GM19455 (cell line): ENCODE results near the gene DUSP10.

Experiments used
- ATAC-seq: cut with Tn5 transposase; IDR thresholded peaks from one replicate; pipeline ENCODE4 v1.9.1; 2021; ENCODE audit not compliant: unreplicated experiment

The DUSP10 gene

GRCh38 chr1:221741703-221742554 is at the start of gene DUSP10:
Gene DUSP10, minus strand, starts transcription at chr1:221742089. Its CDS starts 2,345 bp downstream, at chr1:221739744.
- ATAC-seq: peak; percentile 81

GRCh38 chr1:221788466-221788865 is 46.6 kb upstream of the DUSP10 start:
- no peak for ATAC-seq

GRCh38 chr1:221786647-221787046 is 44.8 kb upstream of the DUSP10 start:
- ATAC-seq: no peak

DNA sequence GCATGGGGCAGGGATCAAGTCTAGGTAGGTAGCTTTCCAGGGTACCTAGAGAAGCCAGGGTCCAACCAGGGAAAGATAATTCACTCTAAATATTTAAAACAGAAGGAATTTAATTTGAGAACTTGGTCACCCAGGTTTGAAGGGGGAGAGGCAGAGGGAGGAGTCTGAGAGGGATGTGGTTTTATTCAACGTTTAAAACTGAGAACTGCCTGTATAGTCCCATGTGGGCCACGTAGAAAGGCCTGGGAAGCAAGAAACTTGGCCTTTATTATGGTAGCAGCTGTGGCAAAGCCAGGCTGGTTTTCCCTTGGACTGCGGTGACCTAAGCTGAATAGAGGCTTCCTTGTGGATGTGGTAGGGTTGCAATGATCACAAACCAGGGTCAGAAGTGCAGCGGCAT is 42.0 kb upstream of the DUSP10 start:
- ATAC-seq: no peak

DNA sequence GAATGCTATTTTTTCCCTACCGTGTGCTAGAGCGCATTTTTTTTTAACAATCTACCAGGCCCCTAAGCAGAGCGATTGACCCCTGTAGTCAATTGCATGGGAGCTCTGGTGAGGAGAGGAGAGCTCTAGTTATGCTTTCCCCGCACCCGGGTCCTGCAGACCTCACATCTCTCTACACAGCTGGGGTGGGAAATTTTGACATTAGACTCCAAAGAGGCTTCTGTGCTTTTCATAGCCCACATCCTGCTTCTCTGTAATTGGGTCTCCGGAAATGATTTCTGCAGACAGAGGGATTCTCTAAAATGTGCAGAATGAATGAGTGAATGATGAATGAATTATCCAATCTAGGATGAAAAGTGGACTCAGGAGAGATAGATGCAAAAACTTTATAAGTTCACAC is 41.5 kb upstream of the DUSP10 start:
- no peak for ATAC-seq

- no peak for ATAC-seq
Measured at GRCh38 chr1:221782970-221783369, 41.1 kb upstream of the DUSP10 start.

DNA sequence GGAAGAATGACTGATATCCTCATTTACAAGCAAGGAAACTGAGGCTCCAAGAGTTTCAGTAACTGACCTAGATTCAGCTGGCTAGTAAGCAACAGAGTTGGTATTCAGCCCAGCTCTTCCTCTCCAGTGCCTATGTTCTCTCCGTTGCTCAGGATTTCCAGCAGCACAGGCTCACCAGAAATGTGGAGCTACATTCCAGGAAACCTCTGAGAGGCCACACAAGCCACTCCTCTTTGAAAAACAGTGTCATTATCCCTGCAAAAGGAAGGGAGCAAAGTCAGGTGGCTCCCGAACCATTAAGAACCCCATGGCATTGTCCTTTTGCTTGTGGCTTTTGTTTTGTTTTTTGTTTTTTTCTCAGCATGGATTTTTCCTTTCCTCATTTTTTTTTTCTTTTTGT is 40.6 kb upstream of the DUSP10 start:
- no peak for ATAC-seq

DNA sequence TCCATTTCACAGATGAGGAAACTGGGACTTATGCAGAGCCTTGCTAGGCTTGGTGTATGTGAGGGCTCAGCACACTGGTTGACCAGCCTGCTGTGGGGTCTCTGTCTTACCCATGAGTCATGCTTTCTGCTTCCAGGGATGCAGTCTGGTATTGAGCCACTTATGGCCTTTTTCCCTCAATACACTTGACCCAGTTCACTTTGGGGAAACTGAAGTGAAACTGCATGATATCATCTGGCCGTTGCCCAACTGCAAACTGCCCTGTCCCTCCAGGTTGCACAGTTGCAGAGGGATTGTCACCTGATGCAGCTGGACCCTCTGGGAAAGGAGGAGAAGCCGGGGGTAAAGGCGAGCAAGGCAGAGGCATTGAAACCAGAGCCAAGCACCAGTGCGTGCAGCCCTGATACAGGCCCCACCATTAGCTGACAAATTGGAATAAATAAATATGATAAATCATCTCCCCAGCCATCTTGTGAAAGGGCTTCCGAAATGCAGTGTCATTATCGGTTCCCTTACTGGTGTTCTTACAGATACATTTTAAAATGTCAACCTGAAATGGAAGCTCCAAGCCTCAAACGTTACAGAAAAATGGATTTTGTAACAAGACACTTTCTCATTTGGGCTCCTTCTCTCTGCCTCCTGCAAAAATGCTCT is 39.3 kb upstream of the DUSP10 start:
- ATAC-seq: no peak

GRCh38 chr1:221780175-221780574 is 38.3 kb upstream of the DUSP10 start:
- no peak for ATAC-seq

- no peak for ATAC-seq
Measured at GRCh38 chr1:221779771-221780170, 37.9 kb upstream of the DUSP10 start.

DNA sequence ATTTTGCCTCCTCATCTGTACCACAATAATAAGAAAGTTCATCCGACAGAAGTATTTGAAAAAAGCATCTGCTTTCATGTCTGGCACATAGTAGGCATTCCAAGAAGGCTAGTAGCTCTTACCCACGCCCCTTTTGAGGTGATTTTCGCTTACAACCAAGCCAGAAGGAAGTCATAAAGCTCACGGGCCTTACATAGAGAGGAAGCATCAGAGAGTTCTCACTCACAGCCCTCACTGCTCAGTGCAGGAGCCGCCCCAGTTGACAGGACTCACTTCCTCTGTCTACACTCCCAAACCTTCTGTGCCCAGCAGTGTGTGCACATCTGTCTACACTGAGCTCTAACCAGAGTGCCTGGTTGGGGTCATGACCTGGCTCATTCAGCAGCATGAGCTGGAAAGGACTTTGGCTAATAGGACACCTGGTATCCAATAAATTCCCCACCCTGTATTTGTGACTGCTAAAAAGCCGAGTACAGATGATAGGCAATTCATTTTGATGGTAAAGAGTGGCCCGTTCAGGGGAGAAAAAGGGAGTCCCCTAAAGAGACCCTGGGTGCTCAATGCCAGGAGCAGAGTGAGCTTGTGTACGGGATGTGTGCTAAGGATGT is 36.8 kb upstream of the DUSP10 start:
- ATAC-seq: peak; percentile 27

DNA sequence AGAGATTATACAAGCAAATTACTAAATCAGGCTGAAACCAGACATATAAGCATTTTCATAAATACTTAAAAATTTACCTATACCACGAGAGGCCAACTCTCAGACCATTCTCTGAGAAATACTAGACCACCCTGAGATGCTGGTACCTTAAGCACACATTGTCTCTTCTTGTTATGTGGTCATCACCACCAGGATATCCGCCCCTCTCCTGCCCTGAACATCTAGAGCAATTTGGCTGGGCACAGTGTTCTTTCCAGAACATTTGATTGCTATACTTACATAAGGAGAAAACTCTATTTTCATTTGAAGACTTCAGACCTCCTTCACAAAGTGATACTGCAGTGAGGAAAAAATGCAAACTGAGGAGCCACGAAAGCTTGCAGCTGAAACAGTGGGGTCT is 36.2 kb upstream of the DUSP10 start:
- ATAC-seq: peak; percentile 37

DNA sequence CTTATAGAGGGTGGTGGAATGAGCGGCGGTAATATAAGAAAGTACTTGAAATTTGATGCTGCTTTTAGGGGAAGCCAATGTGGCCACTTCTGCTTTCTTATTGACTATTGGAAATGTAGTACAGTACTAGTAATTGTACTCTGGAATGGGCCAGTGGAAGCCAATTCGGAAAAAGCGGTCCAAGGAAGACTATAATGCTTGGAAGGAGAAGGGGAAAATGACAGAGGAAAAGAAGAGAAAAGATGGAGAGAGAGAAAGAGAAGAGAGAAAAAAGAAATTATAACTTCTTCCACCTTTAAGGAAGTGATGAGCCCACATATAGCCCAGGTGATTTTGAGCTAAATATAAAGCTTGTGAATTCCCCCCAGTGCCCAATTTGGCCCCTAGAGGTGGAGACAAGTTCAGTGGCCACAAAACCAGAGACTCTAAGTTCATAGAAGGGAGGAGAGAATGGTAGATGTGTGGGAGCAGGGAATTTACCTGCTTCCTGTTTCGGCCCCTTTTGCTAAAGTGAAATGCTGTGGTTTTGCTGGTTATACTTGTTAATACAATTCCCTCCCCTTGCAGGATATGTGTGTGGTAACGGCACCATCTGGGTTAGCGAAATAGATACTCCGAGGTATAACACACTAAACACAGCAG is 35.7 kb upstream of the DUSP10 start:
- ATAC-seq: peak; percentile 68

DNA sequence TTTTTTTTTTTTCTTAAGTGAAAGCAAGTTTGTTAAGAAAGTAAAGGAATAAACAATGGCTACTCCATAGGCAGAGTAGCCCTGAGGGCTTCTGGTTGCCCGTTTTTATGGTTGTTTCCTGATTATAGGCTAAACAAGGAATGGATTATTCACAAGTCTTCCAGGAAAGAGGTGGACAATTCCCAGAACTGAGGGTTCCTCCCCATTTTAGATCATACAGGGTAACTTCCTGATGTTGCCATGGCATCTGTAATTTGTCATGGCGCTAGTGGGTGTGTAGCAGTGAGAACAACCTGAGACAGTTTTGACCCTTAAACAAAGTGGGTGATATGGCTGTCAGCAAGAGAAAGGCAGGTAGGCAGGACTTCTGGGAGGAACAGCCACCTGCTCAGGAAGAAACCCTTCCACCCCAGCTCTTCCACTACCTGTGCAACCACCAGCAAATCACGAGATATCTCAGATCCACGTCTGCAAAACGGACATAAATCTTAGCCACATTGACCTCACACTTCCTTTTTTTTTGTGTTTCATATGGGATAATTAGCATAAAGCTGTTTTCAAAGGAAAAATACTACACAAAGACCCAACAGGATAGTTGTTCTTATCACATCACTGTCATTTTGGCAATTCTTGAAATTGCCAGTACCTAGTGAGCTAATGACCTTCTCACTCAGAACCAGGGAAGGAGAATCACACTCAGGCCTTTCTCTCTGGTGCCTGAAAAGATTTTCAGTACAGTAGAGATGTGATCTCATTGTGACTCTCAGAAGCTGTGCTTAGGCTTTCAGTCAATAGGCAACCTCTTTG is 34.8 kb upstream of the DUSP10 start:
- ATAC-seq: peak; percentile 42

DNA sequence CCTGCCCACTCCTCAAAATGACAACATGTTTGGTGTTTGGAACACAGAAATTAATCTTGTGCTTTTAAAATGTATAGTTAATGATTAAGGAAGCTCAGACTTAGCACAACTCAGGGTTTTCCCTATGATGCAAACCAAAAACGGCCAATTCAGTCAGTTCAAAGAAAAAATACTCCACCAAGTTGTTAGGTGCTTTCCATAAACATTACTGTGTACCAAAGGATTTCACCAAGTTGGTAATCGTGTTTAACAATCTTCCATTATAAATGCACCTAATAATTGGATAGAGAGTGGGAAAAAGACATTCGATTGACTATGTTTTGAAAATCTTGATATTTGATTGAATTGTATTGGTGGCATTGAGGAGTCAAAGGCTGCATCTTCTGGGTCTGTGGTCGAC is 33.3 kb upstream of the DUSP10 start:
- ATAC-seq: no peak

DNA sequence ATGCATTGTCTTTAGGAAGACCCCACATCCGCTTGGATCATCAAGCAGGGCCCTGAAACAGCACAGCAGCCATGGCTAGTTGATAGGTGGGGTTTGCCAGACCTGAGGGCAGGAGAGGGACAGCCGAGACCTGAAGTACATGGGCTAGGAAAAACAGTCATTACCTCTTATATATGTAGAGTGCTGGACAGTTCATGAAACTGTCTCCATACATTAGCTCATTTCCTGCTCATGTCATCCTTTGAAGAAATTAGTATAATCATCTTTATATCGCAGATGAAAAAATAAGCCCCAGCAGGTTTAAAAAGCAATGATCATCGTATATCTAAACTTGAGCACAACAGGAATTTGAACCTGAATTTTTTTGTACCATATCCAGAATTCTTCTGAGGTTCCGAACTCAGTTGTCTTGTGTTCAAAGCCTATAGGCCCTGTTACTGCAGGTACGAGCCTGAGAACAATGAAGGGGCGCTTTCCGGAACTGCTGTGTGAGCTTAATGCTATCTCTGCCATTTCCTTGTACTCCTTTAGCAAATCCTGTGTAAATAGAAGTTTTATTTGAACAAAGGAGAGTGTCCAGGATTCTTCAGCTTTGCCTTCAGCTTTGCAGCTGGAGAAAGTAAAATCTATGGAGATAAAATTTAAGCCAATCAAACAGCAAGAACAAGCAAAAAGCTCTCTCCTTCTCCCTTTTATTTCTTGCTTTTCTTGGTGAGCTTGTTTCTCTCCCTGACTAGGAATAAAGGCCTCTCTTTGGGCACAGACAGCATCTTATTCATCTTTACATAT is 32.4 kb upstream of the DUSP10 start:
- ATAC-seq: no peak

DNA sequence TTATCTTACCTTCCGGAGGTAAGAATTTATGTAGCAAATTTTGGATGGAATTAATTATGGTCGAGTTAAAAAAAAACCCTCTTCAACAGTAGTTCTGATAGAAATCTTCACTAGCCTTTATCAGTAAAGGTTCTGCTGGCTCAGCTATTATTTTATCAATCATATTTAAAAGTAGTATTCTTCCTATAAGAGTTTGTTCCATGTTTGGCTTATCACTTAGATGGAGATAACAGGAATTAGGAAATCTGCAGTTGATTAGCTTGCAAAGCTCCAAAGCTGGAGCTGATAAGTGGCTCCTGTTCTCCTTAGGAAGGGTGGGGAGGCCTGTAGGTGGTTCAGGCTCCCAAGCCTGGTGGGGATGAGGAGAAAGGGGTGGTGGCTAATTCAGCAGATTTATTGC is 31.5 kb upstream of the DUSP10 start:
- no peak for ATAC-seq

- no peak for ATAC-seq
Measured at GRCh38 chr1:221772117-221772516, 30.2 kb upstream of the DUSP10 start.

- no peak for ATAC-seq
Measured at GRCh38 chr1:221768444-221769066, 26.7 kb upstream of the DUSP10 start.
